Esophagus squamous epithelium (tissue), 5 donors: ENCODE data around the gene GRN. TPM values are rescaled to one million over a fixed set of nuclear protein-coding genes. Genes with fewer than 3 reads are reported as not detected.

Source experiments
- DNase-seq: peaks from one replicate; lab custom pipeline; 2025; lab: John Stamatoyannopoulos, UW
- H3K27ac ChIP-seq, 4 donors: fragments of 200-600 bp; sonication (generic); one replicate each; pipeline ENCODE4 v1.5.1; 2016 to 2019; ENCODE audit warnings: mild to moderate bottlenecking in 1 of 4
- H3K27me3 ChIP-seq, 4 donors: fragments of 200-600 bp; sonication (generic); 1 replicate in 3 of 4; 2 replicates in 1 of 4; pipeline versions ENCODE4 v1.5.1 to v1.6.0; 2017 to 2021; ENCODE audit warnings: antibody characterized with exemption in 1 of 4
- H3K36me3 ChIP-seq, 3 donors: fragments of 200-600 bp; sonication (generic); one replicate each; pipeline ENCODE4 v1.5.1; 2016 to 2019
- H3K4me1 ChIP-seq, 3 donors: fragments of 200-600 bp; sonication (generic); one replicate each; pipeline ENCODE4 v1.5.1; 2017 to 2019
- H3K4me3 ChIP-seq, 4 donors: fragments of 200-600 bp; sonication (generic); 1 replicate in 3 of 4; 2 replicates in 1 of 4; pipeline ENCODE4 v1.5.1; 2016 to 2019; ENCODE audit warnings: mild to moderate bottlenecking in 2 of 4, moderate library complexity in 1 of 4
- H3K9me3 ChIP-seq, 3 donors: fragments of 200-600 bp; sonication (generic); one replicate each; pipeline ENCODE4 v1.5.1; 2016 to 2019
- CTCF ChIP-seq, 6 experiments: fragments of 450-650 bp in 4 of 6; fragments of 200-600 bp in 2 of 6; sonication (generic) in 2 of 6; IDR thresholded peaks; one replicate each; pipeline ENCODE4 v1.5.1; 2016 to 2019; ENCODE audit warnings: antibody characterized with exemption in 6 of 6, mild to moderate bottlenecking in 4 of 6, moderate library complexity in 4 of 6
- POLR2A ChIP-seq, 4 donors: fragments of 450-650 bp; IDR thresholded peaks; one replicate each; pipeline ENCODE4 v1.6.1; 2017; ENCODE audit warnings: antibody characterized with exemption in 4 of 4, mild to moderate bottlenecking in 4 of 4, moderate library complexity in 3 of 4
- WGBS, 2 donors: methylation state at CpG; one replicate each; pipeline ENCODE4 v1.1.5; 2018; 5-methylcytosine and 5-hydroxymethylcytosine counted together
- intact Hi-C: fragments of 100-400 bp; cut with DNase I; formaldehyde crosslinking; loops from one replicate; pipeline ENCODE4 v1.15.0; 2022
- total RNA-seq, 4 donors: library from RNA; depleted of rRNA; stranded (reverse); fragments of >200 nt; gene quantifications; one replicate each; pipeline ENCODE4 v1.1.0, GENCODE V29; 2016
- donor health status: DM: yes; HTN: yes; CAD: no.

GRN gene
- total RNA-seq, 4 donors from 2014 or later = 428 to 1,204 (median 642) TPM

DNA sequence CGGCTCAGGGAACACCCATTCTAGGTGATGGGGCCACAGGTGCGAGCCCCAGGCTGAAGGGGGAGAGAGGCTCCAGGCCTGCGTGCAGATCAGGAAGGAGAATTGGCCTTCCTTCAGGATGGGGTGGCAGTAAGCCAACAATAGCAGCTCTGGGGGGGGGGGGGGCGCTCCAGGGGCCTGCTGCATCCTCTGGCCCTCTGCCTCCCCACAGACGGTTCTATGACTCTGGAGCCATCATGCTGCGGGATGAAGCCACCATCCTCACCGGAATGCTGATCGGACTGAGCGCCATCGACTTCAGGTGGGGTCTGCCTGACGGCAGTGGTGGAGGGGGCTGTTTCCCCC is 30.6 kb upstream of the GRN start:
- no peak for DNase-seq
- WGBS, 2 donors = 19 to 40% methylated on average over 6 to 9 of the region's 11 CpGs
- no peaks in the 10 kb centered on the region for H3K9me3 ChIP-seq
- TF ChIP-seq POLR2A (IDR thresholded peaks at IDR 0.05) (no peak), CTCF (IDR thresholded peaks at IDR 0.05) (no peak)
- H3K4me3 ChIP-seq = peak overlapping the region in 1 of 4 donors; percentile 64
- peaks cover 1 to 9% (median 3%) of the 10 kb centered on the region in 3 donors for H3K36me3 ChIP-seq
- intact Hi-C loops = no loop called here
- peaks cover 0 to 67% (median 11%) of the 10 kb centered on the region in 4 donors for H3K27me3 ChIP-seq
- H3K27ac ChIP-seq = no peak overlapping the region
- peaks cover 16 to 32% (median 18%) of the 10 kb centered on the region in 3 donors for H3K4me1 ChIP-seq

DNA sequence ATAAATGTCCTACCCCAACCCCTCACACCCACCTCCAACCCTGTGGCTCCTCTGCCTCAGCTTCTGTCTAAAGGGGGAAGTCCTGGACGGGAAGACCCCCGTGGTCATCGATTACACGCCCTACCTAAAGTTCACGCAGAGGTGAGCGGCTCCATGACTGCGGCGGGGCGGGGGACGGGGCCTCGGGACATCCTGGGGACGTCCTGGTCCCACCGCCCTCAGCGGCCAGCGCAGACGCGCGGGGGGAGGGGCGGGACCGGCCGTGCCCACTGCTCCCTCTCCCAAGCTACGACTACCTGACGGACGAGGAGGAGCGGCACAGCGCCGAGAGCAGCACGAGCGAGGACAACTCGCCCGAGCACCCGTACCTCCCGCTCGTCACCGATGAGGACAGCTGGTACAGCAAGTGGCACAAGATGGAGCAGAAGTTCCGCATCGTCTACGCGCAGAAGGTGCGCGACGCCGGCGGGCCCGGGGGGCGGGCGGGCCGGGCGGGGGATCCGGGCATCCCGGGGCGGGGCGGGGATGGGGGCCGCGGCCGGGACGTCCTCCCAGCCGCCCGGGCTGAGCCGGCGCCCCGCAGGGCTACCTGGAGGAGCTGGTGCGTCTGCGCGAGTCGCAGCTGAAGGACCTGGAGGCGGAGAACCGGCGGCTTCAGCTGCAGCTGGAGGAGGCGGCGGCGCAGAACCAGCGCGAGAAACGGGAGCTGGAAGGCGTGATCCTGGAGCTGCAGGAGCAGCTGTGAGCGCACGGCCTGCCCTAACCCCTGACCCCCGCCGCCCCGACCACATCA is 30.0 kb upstream of the GRN start:
- WGBS, 2 donors = 0 to 4% methylated on average over 3 to 4 of the region's 81 CpGs
- TF ChIP-seq POLR2A (IDR thresholded peaks at IDR 0.05) (no peak), CTCF (IDR thresholded peaks at IDR 0.05) (no peak)
- H3K4me3 ChIP-seq = peak overlapping the region; percentile 5 to 64 (median 34)
- no peak overlapping the region for H3K27ac ChIP-seq
- H3K9me3 ChIP-seq = no peaks in the 10 kb centered on the region
- peaks cover 7 to 15% (median 9%) of the 10 kb centered on the region in 3 donors for H3K36me3 ChIP-seq
- no peak for DNase-seq
- intact Hi-C loops = no loop called here
- peaks cover 0 to 67% (median 11%) of the 10 kb centered on the region in 4 donors for H3K27me3 ChIP-seq
- peaks cover 15 to 29% (median 16%) of the 10 kb centered on the region in 3 donors for H3K4me1 ChIP-seq

- WGBS, 2 donors = 12 to 13% methylated on average over 25 to 27 of the region's 38 CpGs
- Histone ChIP-seq H3K27ac (no peak overlapping the region), H3K9me3 (no peaks in the 10 kb centered on the region), H3K4me3 (peak overlapping the region in 3 of 4 donors; percentile 29 to 64 (median 40)), H3K36me3 (peaks cover 17 to 25% (median 18%) of the 10 kb centered on the region in 3 donors), H3K4me1 (peaks cover 15 to 29% (median 16%) of the 10 kb centered on the region in 3 donors), H3K27me3 (peaks cover 0 to 67% (median 11%) of the 10 kb centered on the region in 4 donors)
- no peak for TF ChIP-seq CTCF (IDR thresholded peaks at IDR 0.05)
- no peak for TF ChIP-seq POLR2A (IDR thresholded peaks at IDR 0.05)
- DNase-seq = no peak
- intact Hi-C loops = no loop called here
These were observed 29.1 kb upstream of the GRN start for GRCh38 chr17:44315760-44316731.

- WGBS, 2 donors = 90 to 96% methylated on average over 4 to 6 of the region's 6 CpGs
- H3K4me3 ChIP-seq = no peak overlapping the region
- H3K4me1 ChIP-seq = peaks cover 15 to 33% (median 16%) of the 10 kb centered on the region in 3 donors
- TF ChIP-seq POLR2A (IDR thresholded peaks at IDR 0.05) = no peak
- TF ChIP-seq CTCF (IDR thresholded peaks at IDR 0.05) = no peak
- no peaks in the 10 kb centered on the region for H3K9me3 ChIP-seq
- no peak overlapping the region for H3K27ac ChIP-seq
- intact Hi-C loops = no loop called here
- H3K36me3 ChIP-seq = peaks cover 23 to 40% (median 31%) of the 10 kb centered on the region in 3 donors
- H3K27me3 ChIP-seq = peaks cover 0 to 58% (median 11%) of the 10 kb centered on the region in 4 donors
- no peak for DNase-seq
These were observed 27.6 kb upstream of the GRN start for GRCh38 chr17:44317545-44317944.
